Measurements from ENCODE around the gene HM13.
A peak's percentile ranks its signal among the peaks of the same experiment; 100 is the strongest.
"Not testable (repeated sequence)": the region's sequence is repeated elsewhere in the genome, so short reads cannot be mapped to it uniquely, and the experiment has no call there.

Gene HM13

DNA sequence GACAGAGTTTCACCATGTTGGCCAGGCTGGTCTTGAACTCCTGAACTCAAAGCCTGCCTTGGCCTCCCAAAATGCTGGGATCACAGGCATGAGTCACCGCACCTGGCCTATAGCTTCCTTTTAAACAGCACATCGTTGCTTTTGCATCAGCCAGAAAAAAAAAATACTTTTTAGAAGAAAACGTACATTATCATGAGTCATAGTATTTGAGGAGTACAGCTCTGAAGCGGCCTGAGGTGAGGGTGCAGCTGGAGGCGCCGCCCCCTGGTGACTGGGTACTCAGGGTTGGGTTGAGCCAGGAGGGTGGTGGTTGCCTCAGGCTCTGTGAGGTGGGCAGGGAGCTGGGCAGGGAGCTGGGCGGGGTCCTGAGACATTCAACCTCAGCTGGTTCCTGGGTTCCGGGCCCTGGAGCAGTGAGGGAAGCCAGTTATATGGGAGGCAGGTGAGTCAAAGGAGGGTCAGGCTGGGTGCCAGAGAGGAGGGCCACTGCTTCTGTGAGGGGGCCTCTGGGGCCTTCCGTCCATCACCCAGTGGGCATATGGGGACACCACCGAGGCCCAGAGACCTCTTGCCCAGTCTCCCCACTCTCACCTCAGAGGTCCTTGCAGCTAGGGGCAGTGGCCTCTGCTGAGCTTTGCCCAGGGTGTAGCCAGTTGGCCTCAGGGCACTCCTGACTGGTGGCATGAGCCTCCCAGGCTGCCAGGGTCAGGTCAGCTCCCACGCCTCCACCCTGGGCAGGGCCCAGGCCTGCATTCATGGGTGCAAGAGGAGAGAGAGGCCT is 79.2 kb downstream of the HM13 start:
- DNase-seq = peak; percentile 79

DNA sequence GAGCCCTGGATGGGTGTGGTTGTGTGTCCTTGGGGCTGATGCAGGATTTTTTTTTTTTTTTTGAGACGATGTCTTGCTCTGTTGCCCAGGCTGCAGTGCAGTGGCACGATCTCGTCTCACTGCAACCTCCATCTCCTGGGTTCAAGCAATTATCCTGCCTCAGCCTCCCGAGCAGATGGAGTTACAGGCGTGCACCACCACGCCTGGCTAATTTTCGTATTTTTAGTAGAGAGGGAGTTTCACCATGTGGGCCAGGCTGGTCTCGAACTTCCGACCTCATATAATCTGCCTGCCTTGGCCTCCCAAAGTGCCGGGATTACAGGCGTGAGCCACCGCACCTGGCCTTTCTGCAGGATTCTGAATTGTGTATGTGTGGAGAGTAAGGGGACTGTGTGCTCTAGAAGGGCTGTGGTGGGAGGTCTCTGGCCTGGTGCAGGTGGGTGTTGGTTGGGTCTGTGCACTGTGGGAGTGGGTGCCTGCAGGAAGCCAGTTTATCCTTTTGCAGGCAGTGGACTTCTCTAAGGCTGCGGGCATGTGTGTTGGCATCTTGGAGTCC is 79.8 kb downstream of the HM13 start:
- DNase-seq = no peak

DNA sequence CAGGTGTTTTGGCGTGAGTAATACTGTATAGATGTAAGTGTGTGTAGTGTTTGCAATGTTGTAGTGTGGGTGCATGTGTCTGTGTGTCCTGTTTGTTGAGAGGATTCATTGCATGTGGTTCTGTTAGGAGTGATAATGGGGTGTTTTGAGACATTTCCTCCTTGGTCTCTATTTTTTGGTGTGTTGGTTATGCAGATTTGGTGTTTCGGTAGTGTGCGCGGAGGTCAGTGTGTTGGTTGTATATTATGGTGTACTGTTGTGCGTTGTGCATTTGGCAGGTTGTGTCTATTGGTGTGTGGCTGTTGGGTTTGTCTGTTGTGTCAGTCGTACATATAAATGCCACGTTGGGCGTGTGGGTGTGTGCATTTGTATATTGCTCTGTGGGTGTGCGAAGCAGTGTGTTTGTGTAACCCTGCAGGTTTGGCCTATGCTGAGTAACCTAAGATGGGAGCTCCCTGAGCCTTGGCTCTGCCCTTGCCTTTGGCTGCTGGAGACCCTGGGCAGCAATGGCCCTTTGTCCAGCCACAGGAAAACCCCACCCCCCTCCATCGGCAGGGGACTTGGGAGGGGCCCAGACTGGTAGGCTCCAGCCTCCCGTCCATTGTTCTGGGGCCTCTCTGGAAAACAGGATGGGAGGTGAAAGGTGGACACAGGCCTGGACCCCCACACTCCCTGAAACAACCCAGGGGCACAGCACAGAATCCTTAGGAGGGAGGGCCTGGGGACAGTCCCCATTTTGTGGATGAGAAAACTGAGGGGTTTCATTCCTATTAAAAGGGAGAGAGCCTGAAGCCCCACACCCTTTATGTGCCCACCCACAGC is 80.5 kb downstream of the HM13 start:
- peak; percentile 86 for DNase-seq

DNA sequence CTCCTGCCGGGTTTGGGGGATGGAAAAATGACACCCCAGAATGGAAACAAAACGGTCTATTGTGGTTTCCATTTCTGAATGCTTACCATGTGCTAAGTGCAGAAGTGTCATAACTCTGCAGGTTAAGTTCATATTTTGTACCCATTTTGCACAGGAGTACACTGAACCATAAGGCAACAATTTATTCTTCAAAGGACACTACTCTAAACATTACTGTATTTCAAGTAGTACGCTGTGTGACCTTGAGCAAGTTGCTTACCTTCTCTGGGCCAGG is 81.1 kb downstream of the HM13 start:
- DNase-seq = no peak

GRCh38 chr20:31595654-31596411 is 81.6 kb downstream of the HM13 start:
- no peak for DNase-seq

DNA sequence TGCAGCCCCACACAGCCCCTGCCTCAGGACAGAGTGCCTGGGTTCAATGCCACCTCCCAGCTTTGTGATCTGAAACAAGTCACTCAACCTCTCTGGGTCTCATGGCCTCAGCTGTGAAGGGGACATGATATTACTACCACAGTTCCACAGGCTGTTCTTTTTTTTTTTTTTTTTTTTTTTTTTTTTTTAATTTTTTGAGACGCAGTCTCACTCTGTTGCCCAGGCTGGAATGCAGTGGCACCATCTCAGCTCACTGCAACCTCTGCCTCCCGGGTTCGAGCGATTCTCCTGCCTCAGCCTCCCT is 82.1 kb downstream of the HM13 start:
- not testable (repeated sequence) for DNase-seq

GRCh38 chr20:31596831-31597480 is 82.7 kb downstream of the HM13 start:
- peak; percentile 67 for DNase-seq

DNA sequence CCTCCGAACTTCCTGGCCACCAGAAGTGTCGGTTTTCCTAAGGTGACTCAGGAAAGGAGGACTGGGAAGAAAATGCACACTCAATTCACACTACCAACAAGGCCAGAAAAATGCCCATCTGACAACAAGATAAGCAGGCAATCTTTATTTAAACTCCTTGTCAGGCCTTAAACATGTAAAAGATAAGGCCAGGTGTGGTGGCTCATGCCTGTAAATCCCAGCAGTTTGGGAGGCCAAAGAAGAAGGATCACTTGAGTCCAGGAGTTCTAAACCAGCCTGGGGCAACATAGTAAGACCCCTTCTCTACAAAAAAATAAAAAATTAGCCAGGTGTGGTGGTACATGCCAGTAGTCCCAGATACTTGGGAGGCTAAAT is 83.2 kb downstream of the HM13 start:
- no peak for DNase-seq

- DNase-seq = no peak
Measured at GRCh38 chr20:31602431-31602778, 88.2 kb downstream of the HM13 start.

DNA sequence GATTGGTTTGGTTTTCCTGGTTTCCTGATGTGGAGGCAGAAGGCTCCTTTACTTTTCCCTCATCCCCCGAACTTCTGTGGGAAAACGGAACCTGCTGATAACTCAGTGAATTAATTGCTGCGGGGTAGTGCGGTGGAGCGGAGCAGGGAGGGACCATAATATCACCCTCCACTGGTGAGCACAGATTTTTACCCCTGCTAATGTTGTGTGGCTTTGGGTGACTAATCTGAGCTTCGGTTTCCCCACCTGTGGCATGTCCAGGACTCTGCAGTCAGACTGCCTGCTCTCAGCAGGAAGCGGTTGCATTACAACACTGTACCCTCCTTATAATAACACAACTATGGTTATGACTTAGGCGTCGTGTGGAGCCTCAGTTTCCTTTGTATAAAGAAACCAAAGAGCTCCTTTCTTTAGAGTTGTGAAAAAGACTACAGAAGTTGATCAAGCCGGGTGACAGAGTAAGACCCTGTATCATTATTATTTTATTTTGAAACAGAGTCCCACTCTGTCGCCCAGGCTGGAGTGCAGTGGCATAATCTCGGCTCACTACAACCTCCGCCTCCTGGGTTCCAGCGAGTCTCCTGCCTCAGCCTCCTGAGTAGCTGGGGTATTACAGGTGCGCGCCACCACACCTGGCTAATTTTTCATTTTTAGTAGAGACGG is 88.7 kb downstream of the HM13 start:
- peak; percentile 39 for DNase-seq

DNA sequence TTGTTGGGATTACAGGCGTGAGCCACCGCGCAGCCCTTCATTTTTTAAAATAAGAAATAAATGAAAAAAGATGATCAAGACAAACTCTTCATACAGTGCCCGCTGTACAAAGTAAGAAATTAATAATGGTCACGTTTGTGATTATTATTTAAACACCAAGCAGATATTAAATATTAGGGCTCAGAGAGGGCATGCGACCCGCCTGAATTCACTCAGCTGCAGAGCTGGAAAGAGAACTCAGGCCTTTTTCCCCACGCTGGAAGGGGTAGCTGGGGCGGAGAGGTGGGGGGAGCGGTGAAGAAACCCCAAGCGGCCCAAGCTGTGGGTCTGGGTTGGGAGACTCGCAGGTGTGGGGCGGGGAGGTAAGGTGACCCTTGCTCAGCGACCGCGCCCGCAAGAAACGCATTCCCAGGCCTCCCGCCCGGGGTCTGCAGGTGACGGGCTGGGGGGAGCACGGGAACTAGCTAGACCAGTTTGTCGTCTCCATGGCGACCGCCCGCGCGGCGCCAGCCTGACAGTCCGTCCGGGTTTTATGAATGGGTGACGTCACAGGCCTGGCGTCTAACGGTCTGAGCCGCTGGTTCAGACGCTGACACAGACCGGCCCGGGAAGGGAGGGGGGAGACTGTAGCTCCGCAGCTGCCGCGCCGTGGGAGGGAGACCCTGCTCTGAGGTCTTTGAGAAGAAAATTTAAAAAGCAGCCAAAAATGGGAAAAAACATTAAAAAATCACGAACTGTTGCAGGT is 89.8 kb downstream of the HM13 start:
- peak; percentile 100 for DNase-seq

DNA sequence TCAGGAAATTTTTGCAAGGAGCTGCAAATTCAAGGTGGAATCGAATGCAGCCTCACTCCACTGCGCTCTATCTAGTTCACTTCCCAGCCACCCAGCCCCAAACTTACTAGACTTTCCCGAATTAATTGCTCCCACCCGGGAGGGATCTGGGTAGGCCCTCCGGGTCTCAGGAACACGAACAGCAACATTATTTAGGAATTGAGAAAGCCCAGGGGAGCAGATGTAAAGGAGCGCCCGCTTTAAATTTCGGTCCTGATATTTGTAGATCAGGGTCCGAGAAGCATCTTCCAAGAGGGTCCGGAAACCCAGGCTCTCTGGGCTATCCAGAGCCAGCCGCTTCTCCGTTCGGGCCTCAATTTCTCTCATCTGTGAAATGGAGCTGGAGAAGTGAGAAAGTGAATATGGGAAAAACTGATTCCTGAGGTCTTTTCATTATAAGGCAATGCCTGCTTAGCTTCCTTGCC is 90.4 kb downstream of the HM13 start:
- DNase-seq = no peak

GRCh38 chr20:31605031-31605901 is 91.0 kb downstream of the HM13 start, which contains the start of gene ID1:
Gene ID1 (plus strand): TSS chr20:31605289. CDS start chr20:31605388, 99 bp downstream.
- peak; percentile 100 for DNase-seq

DNA sequence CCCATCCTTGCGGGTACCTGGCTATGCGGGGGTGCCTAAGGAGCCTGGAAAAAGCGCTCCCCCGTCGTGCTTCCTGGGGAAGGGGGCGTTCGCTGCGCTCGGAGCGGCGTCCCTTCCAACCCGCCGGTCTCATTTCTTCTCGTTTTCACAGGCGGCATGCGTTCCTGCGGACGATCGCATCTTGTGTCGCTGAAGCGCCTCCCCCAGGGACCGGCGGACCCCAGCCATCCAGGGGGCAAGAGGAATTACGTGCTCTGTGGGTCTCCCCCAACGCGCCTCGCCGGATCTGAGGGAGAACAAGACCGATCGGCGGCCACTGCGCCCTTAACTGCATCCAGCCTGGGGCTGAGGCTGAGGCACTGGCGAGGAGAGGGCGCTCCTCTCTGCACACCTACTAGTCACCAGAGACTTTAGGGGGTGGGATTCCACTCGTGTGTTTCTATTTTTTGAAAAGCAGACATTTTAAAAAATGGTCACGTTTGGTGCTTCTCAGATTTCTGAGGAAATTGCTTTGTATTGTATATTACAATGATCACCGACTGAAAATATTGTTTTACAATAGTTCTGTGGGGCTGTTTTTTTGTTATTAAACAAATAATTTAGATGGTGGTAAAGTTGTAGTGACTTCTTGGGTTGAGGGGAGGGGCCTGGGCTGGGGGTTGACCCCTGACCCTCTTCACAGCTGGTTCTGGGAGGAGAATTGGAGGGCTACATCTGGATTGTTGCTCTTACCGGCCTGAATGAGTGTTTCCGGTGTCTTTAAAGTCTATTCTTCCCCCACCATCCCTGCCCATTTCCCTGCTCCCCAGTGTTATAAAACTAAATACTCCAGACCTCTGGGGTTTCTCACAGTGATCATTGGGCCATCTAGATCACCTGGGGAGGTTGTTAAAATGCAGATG is 91.9 kb downstream of the HM13 start:
- peak; percentile 68 for DNase-seq

DNA sequence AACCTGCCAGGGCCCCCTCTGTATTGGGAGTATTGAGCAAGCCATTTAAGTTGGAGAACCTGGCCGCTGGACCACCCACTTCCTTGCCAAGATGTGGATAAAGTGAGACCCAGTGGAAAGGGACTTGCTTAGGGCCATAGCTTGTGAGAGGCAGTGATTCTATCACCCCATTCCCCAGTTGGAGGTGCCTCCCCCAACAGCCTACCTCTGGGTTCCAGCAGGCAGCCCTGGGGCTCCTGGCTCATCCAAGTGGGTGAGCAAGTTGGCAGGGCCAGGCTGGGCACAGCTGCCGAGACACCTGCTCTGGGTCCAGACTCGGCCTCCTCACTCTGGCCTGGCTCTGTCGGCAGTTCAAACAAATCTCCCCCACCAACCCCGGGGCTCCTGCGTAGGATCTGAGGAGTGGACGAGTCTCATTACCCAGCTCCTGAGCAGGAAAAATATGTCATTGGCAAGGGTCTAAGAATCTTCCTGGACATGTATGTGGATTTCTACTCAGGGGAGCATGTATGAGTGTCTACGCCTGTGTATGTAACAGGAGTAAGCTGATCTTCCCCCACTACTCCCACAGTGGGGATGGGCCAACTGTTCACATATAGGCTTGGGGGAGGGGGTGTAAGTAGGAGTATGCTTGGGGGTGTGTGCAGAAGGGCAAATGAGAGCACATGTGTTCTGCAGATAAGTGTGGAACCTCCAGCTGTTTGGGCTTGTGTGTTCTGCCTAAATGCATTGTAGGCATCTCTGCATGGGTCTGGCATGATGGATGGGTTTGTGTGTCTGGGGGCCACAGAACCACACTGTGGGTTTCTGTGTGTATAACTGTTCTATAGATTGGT is 92.8 kb downstream of the HM13 start:
- DNase-seq = peak; percentile 79

DNA sequence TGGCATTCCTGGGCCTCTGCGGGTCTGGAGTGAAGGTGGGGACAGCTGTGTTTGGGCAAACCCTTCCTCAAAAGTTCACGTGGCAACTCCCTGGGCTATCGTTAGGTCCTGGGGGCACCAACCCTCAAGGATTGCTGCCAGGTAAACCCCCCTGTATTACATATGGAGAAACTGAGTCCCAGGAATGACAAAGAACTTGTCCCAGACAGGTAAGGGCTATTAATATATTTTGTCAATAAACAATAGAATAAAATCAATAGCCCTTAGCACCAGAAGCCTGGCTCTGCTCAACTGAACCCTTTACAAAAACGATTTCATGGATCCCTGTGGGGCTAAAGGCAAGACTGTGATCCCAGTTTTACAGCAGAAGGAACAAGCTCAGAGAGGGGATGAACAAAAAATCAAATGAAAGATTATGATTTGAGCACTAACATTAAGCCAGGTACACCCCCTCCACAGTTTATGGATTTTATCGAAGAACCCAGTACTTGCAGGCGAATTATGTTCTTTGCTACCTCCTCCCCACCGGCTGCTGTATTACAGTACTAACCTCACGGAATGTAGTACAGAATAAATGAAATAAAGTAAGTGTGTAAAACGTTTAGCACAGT is 93.5 kb downstream of the HM13 start:
- DNase-seq = no peak

GRCh38 chr20:31608251-31608945 is 94.2 kb downstream of the HM13 start:
- DNase-seq = peak; percentile 98

- not testable (repeated sequence) for DNase-seq
Measured at GRCh38 chr20:31612271-31612640, 98.0 kb downstream of the HM13 start.

All from NCI-H146 (cell line).